Measurements from ENCODE around the gene LTA. TPM values are rescaled to one million over a fixed set of nuclear protein-coding genes. Genes with fewer than 3 reads are reported as not detected.
A peak's percentile ranks its signal among the peaks of the same experiment; 100 is the strongest.

Gene LTA
- total RNA-seq, 1 experiment from 2014 or later, result not detected

GRCh38 chr6:31619805-31620585 is 47.9 kb downstream of the LTA start:
- H3K4me1 Mint-ChIP-seq (ENCODE audit: insufficient read depth, unreplicated experiment), result peaks cover 17% of the 10 kb centered on the region
- CTCF ChIA-PET, result interaction anchor here (0.6 to 0.9 kb wide), 2 partner anchors 13 to 23 kb away, joined by 3 to 4 read pairs; no protein-coding TSS in a partner anchor
- H3K27me3 Mint-ChIP-seq (ENCODE audit: insufficient read depth, unreplicated experiment), result no peaks in the 10 kb centered on the region
- no peak for TF ChIP-seq CTCF (IDR thresholded peaks at IDR 0.05; ENCODE audit: unreplicated experiment)
- intact Hi-C loops (cut with micrococcal nuclease), result loop anchor here (1.0 to 5.0 kb wide), 2 partner anchors 42 to 78 kb away; partner anchors contain the start of genes C6orf47, DDX39B and GPANK1
- H3K36me3 Mint-ChIP-seq (ENCODE audit: insufficient read depth, unreplicated experiment), result peaks cover 37% of the 10 kb centered on the region
- BruUV-seq (replicated peaks), result TSS peak; percentile 95
- peak overlapping the region; percentile 76 for H3K4me3 Mint-ChIP-seq (ENCODE audit: unreplicated experiment)
- POLR2A ChIA-PET, result interaction anchor here (0.7 to 8.0 kb wide), 6 partner anchors 19 to 123 kb away, joined by 3 to 117 read pairs (median 37); partner anchors contain the start of genes ATP6V1G2, BAG6, CSNK2B and DDX39B
- peak overlapping the region; percentile 89 for H3K27ac Mint-ChIP-seq (ENCODE audit: low read depth, unreplicated experiment)
- DNase-seq (ENCODE audit: unreplicated experiment), result peak; percentile 99
- H3K9me3 Mint-ChIP-seq (ENCODE audit: unreplicated experiment), result no peaks in the 10 kb centered on the region

GRCh38 chr6:31620586-31621319 is 48.7 kb downstream of the LTA start, which contains the start of gene PRRC2A:
PRRC2A (plus strand) TSS chr6:31620715; CDS start chr6:31622790, 2,075 bp downstream.
- Mint-ChIP-seq H3K4me3 (ENCODE audit: unreplicated experiment) (peak within 1 kb of the TSS; percentile 76), H3K4me1 (ENCODE audit: insufficient read depth, unreplicated experiment) (peaks cover 17% of the 10 kb centered on the region), H3K27me3 (ENCODE audit: insufficient read depth, unreplicated experiment) (no peaks in the 10 kb centered on the region), H3K9me3 (ENCODE audit: unreplicated experiment) (no peaks in the 10 kb centered on the region), H3K36me3 (ENCODE audit: insufficient read depth, unreplicated experiment) (peaks cover 45% of the 10 kb centered on the region), H3K27ac (ENCODE audit: low read depth, unreplicated experiment) (peak within 1 kb of the TSS; percentile 89)
- TF ChIP-seq CTCF (IDR thresholded peaks at IDR 0.05; ENCODE audit: unreplicated experiment), result no peak
- no peak for DNase-seq (ENCODE audit: unreplicated experiment)
- no TSS peak for BruUV-seq (replicated peaks)
- CTCF ChIA-PET, result interaction anchor here (0.9 kb wide), 1 partner anchor 23 kb away, joined by 4 read pairs; no protein-coding TSS in a partner anchor
- POLR2A ChIA-PET, result interaction anchor here (0.6 to 8.0 kb wide), 13 partner anchors 18 to 575 kb away, joined by 3 to 117 read pairs (median 4); partner anchors contain the start of genes ABHD16A, ATP6V1G2, BAG6 and C6orf47
- intact Hi-C loops (cut with micrococcal nuclease), result loop anchor here (1.0 to 5.0 kb wide), 2 partner anchors 42 to 78 kb away; partner anchors contain the start of genes C6orf47, DDX39B and GPANK1

GRCh38 chr6:31621320-31621939 is 49.3 kb downstream of the LTA start:
- CTCF ChIA-PET, result interaction anchor here (0.5 to 1.6 kb wide), 2 partner anchors 24 to 144 kb away, joined by 3 to 5 read pairs; no protein-coding TSS in a partner anchor

More at GRCh38 chr6:31621320-31621939, 49.3 kb downstream of the LTA start:
- Mint-ChIP-seq H3K36me3 (ENCODE audit: insufficient read depth, unreplicated experiment) (peaks cover 51% of the 10 kb centered on the region), H3K4me1 (ENCODE audit: insufficient read depth, unreplicated experiment) (peaks cover 17% of the 10 kb centered on the region), H3K27me3 (ENCODE audit: insufficient read depth, unreplicated experiment) (no peaks in the 10 kb centered on the region), H3K4me3 (ENCODE audit: unreplicated experiment) (peak overlapping the region; percentile 76), H3K9me3 (ENCODE audit: unreplicated experiment) (no peaks in the 10 kb centered on the region), H3K27ac (ENCODE audit: low read depth, unreplicated experiment) (peak overlapping the region; percentile 89)
- no peak for TF ChIP-seq CTCF (IDR thresholded peaks at IDR 0.05; ENCODE audit: unreplicated experiment)
- intact Hi-C loops (cut with micrococcal nuclease), result loop anchor here (5.0 kb wide), 1 partner anchor 41 kb away; the partner anchor contains the start of genes C6orf47 and GPANK1
- TSS peak; percentile 60 for BruUV-seq (replicated peaks)
- DNase-seq (ENCODE audit: unreplicated experiment), result no peak
- POLR2A ChIA-PET, result interaction anchor here (0.6 to 8.0 kb wide), 22 partner anchors 11 to 1789 kb away, joined by 3 to 117 read pairs (median 4); partner anchors contain the start of genes ABHD16A, ATP6V1G2, BAG6 and C6orf47

All from MCF 10A (cell line).